ENCODE data around the gene BASP1.

- TF ChIP-seq CTCF (IDR thresholded peaks at IDR 0.05; ENCODE audit: poor library complexity) (no peak), EZH2phosphoT487 (IDR thresholded peaks at IDR 0.05; ENCODE audit: low read depth, severe bottlenecking, unreplicated experiment) (no peak), EZH2 (IDR thresholded peaks at IDR 0.05; ENCODE audit: borderline replicate concordance) (no peak)
Measured at GRCh38 chr5:17305017-17305416, 87.6 kb downstream of the BASP1 start.

Data from hepatocyte (in vitro differentiated cells).